SK-N-MC (cell line): Measurements from ENCODE around the gene ITIH2.

Experiments
- EZH2 ChIP-seq: fragments of 200-600 bp; sonication (generic); IDR thresholded peaks from one replicate; pipeline ENCODE4 v1.6.1; 2017; ENCODE audit warnings: antibody characterized with exemption
- POLR2AphosphoS5 ChIP-seq: IDR thresholded peaks from 2 replicates; pipeline ENCODE4 v1.6.1; 2012; ENCODE audit warnings: mild to moderate bottlenecking, low read depth, low read length, borderline replicate concordance

DNA sequence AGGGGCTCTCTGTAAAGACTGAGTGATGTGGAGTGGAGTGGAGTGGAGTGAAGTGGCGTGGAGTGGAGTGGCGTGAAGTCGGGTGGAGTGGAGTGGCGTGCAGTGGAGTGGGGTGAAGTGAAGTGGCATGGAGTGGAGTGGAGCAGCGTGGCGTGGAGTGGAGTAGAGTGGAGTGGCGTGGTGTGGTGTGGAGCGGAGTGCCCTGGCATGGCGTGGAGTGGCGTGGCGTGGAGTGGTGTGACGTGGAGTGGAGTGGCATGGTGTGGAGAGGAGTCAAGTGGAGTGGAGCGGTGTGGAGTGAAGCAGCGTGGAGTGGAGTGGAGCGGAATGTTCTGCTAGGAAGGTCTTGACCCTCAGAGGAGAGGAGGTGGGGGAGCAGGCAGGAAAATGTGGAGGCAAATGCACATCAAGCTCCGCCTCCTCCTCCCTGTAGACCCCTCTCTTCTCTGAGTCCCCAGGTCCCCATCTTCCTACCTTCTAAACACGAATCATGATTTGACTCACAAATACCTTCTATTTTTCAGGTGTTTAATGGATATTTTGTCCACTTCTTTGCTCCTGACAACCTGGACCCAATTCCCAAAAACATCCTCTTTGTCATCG lies 19.9 kb downstream of the ITIH2 start:
- no peak for TF ChIP-seq EZH2
- TF ChIP-seq POLR2AphosphoS5: no peak
